Stimulated activated CD8-positive, alpha-beta memory T cell treated with anti-CD3 and anti-CD28 coated beads, Interleukin-4, amount 100 ng/mL, for 1 hour (primary cell): Measurements from ENCODE around the gene OPHN1.

ENCODE experiments used
- DNase-seq, 2 donors: peaks; one replicate each; pipeline ENCODE4 v3.0.0-alpha.2; 2020; ENCODE audit warnings: low read depth in 2 of 2, low spot score in 1 of 2

Gene OPHN1

DNA sequence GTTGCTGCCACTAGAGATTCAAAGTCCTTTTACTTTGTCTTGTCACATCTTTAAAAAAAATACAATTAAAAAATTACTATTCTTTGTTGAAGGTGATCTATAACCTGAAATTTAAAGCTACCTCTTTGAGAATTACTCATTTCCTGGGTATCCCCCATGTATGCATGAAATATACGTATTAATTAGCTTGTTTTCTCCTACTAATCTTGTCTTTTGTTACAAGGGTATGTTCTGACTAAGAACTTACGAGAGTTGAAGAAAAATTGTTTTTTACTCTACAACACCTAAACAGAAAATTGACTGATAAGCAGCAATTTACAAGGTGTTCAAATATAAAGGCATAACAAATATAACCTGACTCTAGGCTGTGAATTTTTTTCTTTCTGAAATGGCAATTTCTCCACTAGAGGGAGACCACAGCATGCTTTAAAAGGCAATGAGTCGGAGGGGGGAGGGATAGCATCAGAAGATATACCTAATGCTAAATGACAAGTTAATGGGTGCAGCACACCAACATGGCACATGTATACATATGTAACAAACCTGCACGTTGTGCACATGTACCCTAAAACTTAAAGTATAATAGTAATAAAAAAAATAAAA lies 249.6 kb downstream of the OPHN1 start:
- DNase-seq: no peak

GRCh38 chrX:68180579-68180978 lies 252.7 kb downstream of the OPHN1 start:
- no peak for DNase-seq

DNA sequence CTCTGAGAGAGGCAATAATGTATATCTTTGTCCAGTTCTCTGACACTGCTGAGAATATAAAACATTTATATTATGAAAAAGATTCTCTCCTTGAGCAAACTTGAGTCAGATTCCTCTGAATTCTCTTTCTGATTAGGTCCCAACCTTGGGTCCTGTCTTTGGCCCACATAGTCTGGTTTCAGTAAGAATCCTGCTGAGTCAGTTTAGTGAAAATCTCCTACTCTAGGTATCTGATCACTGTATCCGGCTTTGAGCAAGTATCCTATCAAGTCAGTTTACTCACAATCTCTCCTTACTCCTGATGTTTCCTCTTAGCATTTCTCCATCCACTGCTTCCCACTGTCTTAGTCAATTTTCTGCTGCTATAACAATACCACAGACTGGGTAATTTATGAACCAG lies 253.9 kb downstream of the OPHN1 start:
- DNase-seq: no peak

GRCh38 chrX:68177542-68177941 lies 255.8 kb downstream of the OPHN1 start:
- no peak for DNase-seq

DNA sequence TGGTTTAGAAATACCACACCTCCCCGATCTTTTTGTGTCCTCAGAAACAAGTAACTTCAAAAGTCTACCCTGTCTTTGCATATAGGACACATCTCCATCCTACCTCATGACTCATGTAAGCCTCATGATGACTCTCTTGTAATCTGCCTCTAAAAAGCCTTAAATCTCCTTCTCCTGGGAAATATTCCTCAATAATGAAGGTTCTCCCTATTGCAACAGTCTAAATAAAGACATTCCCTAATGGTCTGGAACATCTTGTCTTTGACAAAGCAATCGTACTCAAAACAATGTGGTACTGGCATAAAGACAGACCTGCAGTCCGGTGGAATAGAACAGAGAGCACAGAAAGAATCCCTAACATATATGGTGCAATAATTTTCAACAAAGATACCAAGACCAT lies 257.7 kb downstream of the OPHN1 start:
- DNase-seq: no peak

DNA sequence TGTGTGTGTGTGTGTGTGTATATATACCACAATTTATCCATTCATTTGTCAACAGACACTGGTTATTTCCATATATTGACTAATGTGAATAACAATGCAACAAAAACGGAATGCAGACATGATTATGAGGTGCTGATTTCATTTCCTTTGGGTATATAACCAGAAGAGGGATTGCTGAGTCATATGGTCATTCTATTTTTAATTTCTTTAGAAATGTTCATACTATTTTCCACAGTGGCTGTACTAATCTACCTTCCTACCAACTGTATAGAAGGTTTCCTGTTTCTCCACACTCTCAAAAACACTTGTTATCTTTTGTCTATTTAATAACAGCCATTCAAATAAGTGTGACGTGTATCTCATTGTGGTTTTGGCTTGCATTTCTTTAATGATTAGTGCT lies 269.9 kb downstream of the OPHN1 start:
- no peak for DNase-seq

DNA sequence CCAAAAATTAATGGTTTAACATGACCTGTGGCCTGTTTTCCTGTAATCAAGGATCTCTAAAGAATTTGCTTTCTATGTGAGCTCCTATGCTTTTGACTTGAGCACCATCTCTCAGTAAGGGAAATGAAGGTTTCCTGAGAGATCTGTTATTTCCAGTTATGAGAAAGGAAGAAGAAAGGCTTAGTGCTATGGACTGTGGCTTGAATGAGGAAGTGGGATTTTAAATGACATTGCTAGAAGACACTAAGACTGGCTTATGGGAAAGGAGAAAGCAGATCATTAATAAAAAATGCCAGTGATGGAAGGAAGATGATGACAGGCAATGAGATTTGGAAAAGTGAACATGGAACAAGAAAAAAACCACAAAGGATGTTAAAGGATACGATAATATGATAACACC lies 285.4 kb downstream of the OPHN1 start:
- no peak for DNase-seq

GRCh38 chrX:68146054-68146453 lies 287.2 kb downstream of the OPHN1 start:
- no peak for DNase-seq

DNA sequence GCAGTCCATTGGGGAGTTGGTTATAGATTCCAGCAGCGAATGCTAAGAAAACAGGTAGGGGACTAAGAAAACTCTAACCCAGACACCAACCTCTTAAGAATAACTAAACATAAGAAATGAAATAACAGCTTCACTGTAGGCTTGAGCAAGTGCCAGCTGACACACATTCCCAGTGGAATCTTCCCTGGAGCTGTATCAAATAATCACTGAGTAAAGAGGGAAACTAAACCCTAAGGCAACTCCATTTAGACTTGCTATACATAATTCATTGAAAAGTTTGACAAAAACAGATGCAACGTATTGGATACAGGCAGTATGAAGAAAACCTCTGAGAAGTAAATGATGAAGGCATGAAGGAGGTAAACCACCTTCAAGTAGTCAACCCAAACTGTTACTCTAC lies 293.5 kb downstream of the OPHN1 start:
- DNase-seq: no peak

DNA sequence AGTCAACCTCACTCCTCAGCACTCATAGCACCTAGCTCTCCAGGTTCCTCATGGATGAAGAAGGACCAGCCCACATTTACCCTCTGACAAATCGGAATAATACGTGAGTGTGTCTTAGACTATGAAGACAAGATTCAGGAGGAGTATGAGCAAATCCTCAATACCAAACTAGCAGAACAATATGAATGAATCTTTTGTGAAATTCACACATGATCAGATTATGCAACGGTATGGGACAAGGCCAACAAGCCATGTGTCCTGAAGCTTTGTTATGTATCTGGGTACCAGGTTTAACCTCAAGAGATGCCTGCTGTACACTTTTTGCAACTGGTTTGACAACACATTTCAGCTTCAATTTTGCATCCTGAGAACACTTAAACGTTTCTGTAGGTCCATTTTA lies 300.1 kb downstream of the OPHN1 start:
- no peak for DNase-seq

GRCh38 chrX:68132749-68133148 lies 300.5 kb downstream of the OPHN1 start:
- no peak for DNase-seq

DNA sequence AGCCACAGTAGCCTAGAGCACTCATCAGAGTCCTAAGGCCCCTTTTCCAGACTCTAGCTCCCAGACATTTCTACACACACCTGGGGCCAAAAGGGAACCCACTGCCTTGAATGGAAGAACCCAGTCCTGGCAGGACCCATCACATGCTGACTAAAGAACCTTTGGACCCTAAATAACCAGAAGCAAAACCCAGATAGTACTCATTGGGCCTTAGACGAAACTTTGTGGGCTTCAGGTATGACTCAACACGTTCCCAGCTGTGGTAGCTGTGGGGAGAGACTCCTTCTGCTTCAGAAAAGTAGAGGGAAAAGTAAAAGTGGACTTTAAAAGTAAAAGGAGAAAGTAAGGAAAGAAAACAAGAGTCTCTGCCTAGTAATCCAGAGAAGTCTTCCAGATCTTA lies 311.5 kb downstream of the OPHN1 start:
- DNase-seq: no peak

- DNase-seq: no peak
Observed at GRCh38 chrX:68121371-68121770, 311.9 kb downstream of the OPHN1 start.

- DNase-seq: no peak
Observed at GRCh38 chrX:68115371-68115770, 317.9 kb downstream of the OPHN1 start.

- DNase-seq: no peak
Observed at GRCh38 chrX:68114573-68115129, 318.6 kb downstream of the OPHN1 start.

DNA sequence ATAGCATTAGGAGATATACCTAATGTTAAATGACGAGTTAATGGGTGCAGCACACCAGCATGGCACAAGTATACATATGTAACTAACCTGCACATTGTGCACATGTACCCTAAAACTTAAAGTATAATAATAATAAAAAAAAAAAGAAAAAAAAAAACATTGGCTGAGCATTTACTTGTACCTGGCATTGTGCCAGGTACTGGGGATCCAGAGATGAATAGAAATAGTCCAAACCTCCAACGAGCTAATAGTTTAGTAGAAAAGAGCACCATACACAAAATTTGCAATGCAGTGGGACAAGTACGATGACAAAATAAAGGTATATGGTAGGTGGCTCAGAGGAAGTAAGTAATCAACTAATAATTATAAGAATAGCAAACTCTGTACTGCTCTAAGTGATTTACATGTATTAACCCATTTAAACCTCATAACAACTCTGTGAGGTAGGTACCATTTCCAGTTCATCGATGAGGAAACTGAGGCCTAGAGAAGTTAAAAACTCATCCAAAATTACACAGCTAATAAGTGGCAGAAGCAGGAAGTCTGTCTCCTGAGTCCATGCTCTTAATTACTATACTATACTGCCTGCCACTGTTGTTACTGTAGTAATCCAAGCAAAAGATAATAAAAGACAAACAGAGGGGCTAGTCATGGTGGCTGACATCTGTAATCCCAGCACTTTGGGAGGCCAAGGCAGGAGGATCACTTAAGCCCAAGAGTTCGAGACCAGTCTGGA lies 319.3 kb downstream of the OPHN1 start:
- no peak for DNase-seq

- no peak for DNase-seq
Observed at GRCh38 chrX:68112321-68112720, 321.0 kb downstream of the OPHN1 start.

- no peak for DNase-seq
Observed at GRCh38 chrX:68109162-68109561, 324.1 kb downstream of the OPHN1 start.

- no peak for DNase-seq
Observed at GRCh38 chrX:68098431-68098830, 334.9 kb downstream of the OPHN1 start.

GRCh38 chrX:68090266-68090665 lies 343.0 kb downstream of the OPHN1 start:
- DNase-seq: no peak

DNA sequence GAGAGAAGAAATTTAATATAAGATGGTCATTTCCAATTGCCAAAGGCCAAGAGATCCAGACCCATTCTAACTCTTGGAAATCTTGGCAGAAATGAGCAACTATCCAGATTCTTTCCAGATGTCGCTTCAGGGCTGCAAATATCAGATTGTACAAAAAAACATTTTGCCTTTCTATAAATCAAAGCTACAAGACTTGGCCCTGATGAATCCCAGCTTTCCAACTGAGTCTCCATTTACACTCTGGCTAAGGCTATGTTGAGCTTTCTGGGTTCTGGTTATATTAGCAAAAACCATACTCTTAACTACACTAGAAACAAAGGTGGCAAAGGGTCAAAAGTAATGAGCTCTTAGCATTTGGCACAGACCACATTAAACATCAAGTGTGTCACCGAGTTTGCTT lies 345.8 kb downstream of the OPHN1 start:
- no peak for DNase-seq

DNA sequence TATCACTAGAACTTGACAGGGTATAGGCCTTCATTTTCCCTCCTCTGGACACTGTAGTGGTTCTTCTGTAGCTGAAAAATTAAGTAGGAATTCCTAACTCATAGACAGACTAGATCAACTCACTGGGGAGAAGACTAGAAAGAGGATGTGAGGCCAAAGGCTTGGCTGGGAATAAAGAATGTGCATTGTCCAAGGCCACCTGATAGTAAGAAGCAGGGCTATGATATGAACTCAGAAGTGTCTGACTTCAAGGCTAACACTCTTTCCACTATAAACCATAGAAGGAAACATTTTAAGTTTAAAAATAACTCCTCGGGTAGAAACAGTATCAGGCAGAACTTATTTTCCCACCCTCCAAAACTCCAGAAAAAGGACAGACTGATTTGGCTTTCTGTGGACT lies 346.6 kb downstream of the OPHN1 start:
- DNase-seq: no peak

- DNase-seq: no peak
Observed at GRCh38 chrX:68084765-68085164, 348.5 kb downstream of the OPHN1 start.
